Measurements from ENCODE around the gene VAMP2. TPM values are rescaled to one million over a fixed set of nuclear protein-coding genes. Genes with fewer than 3 reads are reported as not detected.

VAMP2 gene
- total and polyA plus RNA-seq, 10 of the 15 experiments (the other 5 are each of a cell fraction or from before 2014, with no cell fraction given), result 3.0 to 35.2 (median 25.0) TPM

DNA sequence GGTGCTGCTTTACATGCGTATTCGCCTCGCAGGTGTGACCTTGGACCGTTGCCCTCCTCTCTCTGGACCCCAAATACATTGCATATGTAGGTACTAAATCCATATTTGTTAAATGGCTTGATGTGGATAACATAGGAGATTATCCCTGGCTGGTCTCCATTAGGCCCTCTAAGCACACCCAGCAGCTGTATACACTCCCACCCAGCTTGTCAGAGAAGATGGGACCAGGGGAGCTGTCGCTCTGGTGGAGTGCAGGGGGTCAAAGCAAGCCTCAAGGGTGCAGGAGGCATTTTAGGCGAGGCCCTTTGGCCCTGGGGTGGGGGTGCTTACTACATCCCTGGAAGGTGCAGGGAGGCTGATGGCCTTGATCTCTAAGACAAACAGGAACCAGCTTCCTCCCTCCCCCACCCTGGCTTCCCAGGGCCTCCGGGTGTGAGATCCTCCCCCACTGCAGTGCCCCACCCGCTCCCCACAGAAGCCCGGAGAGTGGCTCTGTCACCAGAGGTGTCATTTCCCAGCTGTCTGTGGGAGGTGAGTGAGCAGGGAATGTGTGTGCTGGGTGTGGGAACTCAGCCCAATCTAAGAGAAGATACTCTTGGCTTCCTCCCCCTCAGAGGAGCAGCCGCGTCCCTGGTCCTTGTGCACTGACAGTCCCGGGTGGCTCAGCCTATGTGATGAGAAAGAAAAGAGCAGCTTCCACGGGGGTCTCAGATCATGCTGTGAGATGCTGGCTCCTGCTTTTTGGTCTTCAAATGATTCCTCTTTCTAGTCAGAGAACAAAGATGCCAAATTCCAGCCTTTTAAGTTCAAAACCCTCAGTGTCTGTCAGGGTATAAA lies 1.4 kb upstream of the VAMP2 start:
- no peak overlapping the region for H3K27ac ChIP-seq (ENCODE audit: control insufficient read depth, insufficient read depth)
- no peak overlapping the region for H3K4me3 ChIP-seq
- no peak overlapping the region; the same call in 1 of the 2 replicates for H3K9ac ChIP-seq (ENCODE audit: control insufficient read depth, insufficient read depth, low read length)
- DNase-seq (ENCODE audit: low read depth, low spot score) (no peak), ATAC-seq (peak; percentile 5; the same call in 1 of the 3 replicates), FAIRE-seq (no peak)
- H3K4me2 ChIP-seq (ENCODE audit: control insufficient read depth, insufficient read depth), result peak overlapping the region; percentile 4
- H3K4me1 ChIP-seq (ENCODE audit: control insufficient read depth, insufficient read depth, low read length), result peaks cover 29% of the 10 kb centered on the region
- SMC1A ChIA-PET (ENCODE audit: uncharacterized antibody, unreplicated experiment), result interaction anchor here (0.6 to 1.2 kb wide), 4 partner anchors 9 to 93 kb away, joined by 3 to 7 read pairs (median 4); no protein-coding TSS in a partner anchor
- H3K36me3 ChIP-seq (ENCODE audit: control insufficient read depth in 2 of 2, insufficient read depth in 2 of 2, low read length in 1 of 2), result peaks cover 0 to 5% of the 10 kb centered on the region in 2 experiments; a peak in 1 of 4 replicates
- H3K9me3 ChIP-seq (replicated peaks; ENCODE audit: control insufficient read depth, insufficient read depth, low read length), result no peaks in the 10 kb centered on the region
- CTCF ChIA-PET, result interaction anchor here (0.6 to 0.7 kb wide), 3 partner anchors 9 to 1998 kb away, joined by 3 to 7 read pairs (median 3); no protein-coding TSS in a partner anchor
- 61% methylated on average over 12 of the region's 13 CpGs for WGBS (ENCODE audit: insufficient coverage, insufficient replicate concordance, low lambda C conversion rate, missing lambda C conversion rate)
- in situ Hi-C loops (cut with MboI) (no loop called here), intact Hi-C loops (cut with micrococcal nuclease; ENCODE audit: unreplicated experiment) (loop anchor here (5.0 kb wide), 1 partner anchor 102 kb away; no protein-coding TSS in a partner anchor)
- TF ChIP-seq DPF2 (IDR thresholded peaks at IDR 0.05) (0 out of 2 replicates have a peak, but pooled peaks have one; percentile 41), TAF1 (IDR thresholded peaks at IDR 0.05; ENCODE audit: borderline replicate concordance, low read depth, low read length) (0 out of 2 replicates have a peak, but pooled peaks have one; percentile 7), MEF2A (IDR thresholded peaks at IDR 0.05; ENCODE audit: insufficient read depth, low read depth, low read length) (no peak), TBL1XR1 (IDR thresholded peaks at IDR 0.05; ENCODE audit: low read depth, low read length) (no peak), PKNOX1 (IDR thresholded peaks at IDR 0.05) (no peak), BHLHE40 (IDR thresholded peaks at IDR 0.05; ENCODE audit: borderline replicate concordance in 1 of 2, low read depth in 2 of 2, low read length in 1 of 2) (peak in 1 of 2 experiments; percentile 5; a peak in 1 of 4 replicates), IKZF1 (conservative IDR thresholded peaks at IDR 0.05) (peak; percentile 59), MTA2 (IDR thresholded peaks at IDR 0.05; ENCODE audit: low read depth) (0 out of 2 replicates have a peak, but pooled peaks have one; percentile 32), IKZF2 (IDR thresholded peaks at IDR 0.05) (peak in 1 of 2 experiments; percentile 58; a peak in 1 of 4 replicates)
- peak overlapping the region; percentile 62 for H2AFZ ChIP-seq (ENCODE audit: control insufficient read depth, low read depth, low read length)
- RAD21 ChIA-PET (ENCODE audit: unreplicated experiment), result interaction anchor here (1.1 to 1.7 kb wide), 3 partner anchors 9 to 131 kb away, joined by 3 to 9 read pairs (median 3); partner anchors contain the start of gene SLC25A35
- POLR2A ChIA-PET, result interaction anchor here (1.0 to 1.3 kb wide), 3 partner anchors 9 to 57 kb away, joined by 3 to 11 read pairs (median 4); no protein-coding TSS in a partner anchor
- no peaks in the 10 kb centered on the region for H4K20me1 ChIP-seq (ENCODE audit: control insufficient read depth, insufficient read depth)
- peaks cover 24% of the 10 kb centered on the region for H3K79me2 ChIP-seq (ENCODE audit: control insufficient read depth, insufficient read depth, low read length)
- H3K27me3 ChIP-seq (replicated peaks in 1 of 2; ENCODE audit: control insufficient read depth in 2 of 2, insufficient read depth in 2 of 2, low read length in 1 of 2), result no peaks in the 10 kb centered on the region
- no TSS peak for BruUV-seq (replicated peaks)

All from GM12878 (cell line).